Measurements from ENCODE around the gene PCDH9. TPM values are rescaled to one million over a fixed set of nuclear protein-coding genes. Genes with fewer than 3 reads are reported as not detected.

The PCDH9 gene
- total and polyA plus RNA-seq, 9 donors = 0.18 to 6.5 (median 1.3) TPM

DNA sequence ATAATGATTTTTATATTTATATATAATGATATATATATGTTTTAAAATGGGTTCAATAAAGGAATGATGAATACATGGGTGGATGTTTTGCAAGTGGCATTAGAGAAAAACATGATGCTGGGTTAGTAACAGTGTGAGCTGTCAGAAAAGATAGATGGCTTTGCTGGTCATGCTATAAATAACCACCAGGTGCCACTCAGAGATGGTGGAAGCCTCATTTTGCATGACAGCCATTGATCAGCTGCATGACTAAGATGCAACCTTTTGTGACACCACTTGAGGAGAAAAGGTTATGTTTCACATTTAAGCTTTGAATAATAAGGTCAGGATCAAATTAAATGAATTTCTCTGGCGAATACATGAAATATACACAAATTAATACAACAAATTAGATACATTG is 737.7 kb downstream of the PCDH9 start:
- H3K27me3 ChIP-seq = no peaks in the 10 kb centered on the region
- H3K4me3 ChIP-seq = no peak overlapping the region
- H3K36me3 ChIP-seq = no peaks in the 10 kb centered on the region
- no peaks in the 10 kb centered on the region for H3K4me1 ChIP-seq (ENCODE audit: insufficient read depth)
- no peak for DNase-seq
- 92 to 97% (median 94%) methylated on average over 1 of the region's 1 CpG for WGBS, 3 donors
- intact Hi-C loops (cut with DNase I) = no loop called here
- TF ChIP-seq POLR2A (IDR thresholded peaks at IDR 0.05) (no peak), EP300 (IDR thresholded peaks at IDR 0.05) (no peak)
- TF ChIP-seq, protein P1, sequence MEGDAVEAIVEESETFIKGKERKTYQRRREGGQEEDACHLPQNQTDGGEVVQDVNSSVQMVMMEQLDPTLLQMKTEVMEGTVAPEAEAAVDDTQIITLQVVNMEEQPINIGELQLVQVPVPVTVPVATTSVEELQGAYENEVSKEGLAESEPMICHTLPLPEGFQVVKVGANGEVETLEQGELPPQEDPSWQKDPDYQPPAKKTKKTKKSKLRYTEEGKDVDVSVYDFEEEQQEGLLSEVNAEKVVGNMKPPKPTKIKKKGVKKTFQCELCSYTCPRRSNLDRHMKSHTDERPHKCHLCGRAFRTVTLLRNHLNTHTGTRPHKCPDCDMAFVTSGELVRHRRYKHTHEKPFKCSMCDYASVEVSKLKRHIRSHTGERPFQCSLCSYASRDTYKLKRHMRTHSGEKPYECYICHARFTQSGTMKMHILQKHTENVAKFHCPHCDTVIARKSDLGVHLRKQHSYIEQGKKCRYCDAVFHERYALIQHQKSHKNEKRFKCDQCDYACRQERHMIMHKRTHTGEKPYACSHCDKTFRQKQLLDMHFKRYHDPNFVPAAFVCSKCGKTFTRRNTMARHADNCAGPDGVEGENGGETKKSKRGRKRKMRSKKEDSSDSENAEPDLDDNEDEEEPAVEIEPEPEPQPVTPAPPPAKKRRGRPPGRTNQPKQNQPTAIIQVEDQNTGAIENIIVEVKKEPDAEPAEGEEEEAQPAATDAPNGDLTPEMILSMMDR (IDR thresholded peaks at IDR 0.05) = no peak
- no peak overlapping the region for H3K27ac ChIP-seq
- no peaks in the 10 kb centered on the region for H3K9me3 ChIP-seq

DNA sequence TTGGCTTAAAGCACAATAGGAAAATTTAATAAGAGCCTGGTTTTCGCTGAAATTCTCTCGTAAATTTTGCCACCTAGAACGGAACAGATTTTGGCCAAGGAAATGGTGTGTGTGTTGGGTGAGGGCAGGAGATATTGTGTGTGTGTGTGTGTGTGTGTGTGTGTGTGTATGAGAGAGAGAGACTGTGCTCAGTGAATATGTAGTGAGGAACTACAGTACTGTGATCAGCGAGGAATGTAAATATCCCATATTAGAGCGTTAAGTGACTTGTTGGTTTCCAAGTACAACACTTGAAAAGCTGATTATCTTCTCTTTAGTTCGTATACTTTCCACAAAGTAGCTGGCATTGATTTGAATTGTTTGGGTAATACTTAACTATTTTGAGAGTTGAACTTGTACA is 738.9 kb downstream of the PCDH9 start:
- DNase-seq = no peak
- H3K9me3 ChIP-seq = no peaks in the 10 kb centered on the region
- H3K4me1 ChIP-seq (ENCODE audit: insufficient read depth) = no peaks in the 10 kb centered on the region
- TF ChIP-seq POLR2A (IDR thresholded peaks at IDR 0.05) (no peak), EP300 (IDR thresholded peaks at IDR 0.05) (no peak)
- TF ChIP-seq, protein P1 (IDR thresholded peaks at IDR 0.05) = no peak
- H3K4me3 ChIP-seq = no peak overlapping the region
- WGBS, 3 donors = 67 to 87% (median 68%) methylated on average over 6 of the region's 6 CpGs
- H3K27ac ChIP-seq = no peak overlapping the region
- H3K36me3 ChIP-seq = no peaks in the 10 kb centered on the region
- intact Hi-C loops (cut with DNase I) = no loop called here
- H3K27me3 ChIP-seq = no peaks in the 10 kb centered on the region

DNA sequence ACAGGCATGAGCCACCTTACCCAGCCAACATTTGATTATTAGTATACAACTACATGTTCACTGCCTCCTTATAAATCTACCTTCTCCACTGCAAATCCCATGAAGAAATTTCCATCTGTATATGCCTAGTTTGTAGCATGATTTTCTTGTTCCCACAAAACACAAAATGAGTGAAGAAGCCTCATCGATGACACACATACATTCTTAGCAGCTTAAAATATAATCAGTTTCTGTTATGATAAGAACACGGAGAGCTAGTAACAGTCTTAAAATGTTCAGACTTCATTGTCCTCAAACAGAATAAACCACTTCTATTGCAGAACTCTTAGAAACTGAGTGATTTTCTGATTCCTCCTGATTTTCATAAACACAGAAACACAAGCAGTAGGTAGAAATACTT is 740.5 kb downstream of the PCDH9 start:
- TF ChIP-seq POLR2A (IDR thresholded peaks at IDR 0.05) (no peak), EP300 (IDR thresholded peaks at IDR 0.05) (no peak)
- TF ChIP-seq, protein P1 (IDR thresholded peaks at IDR 0.05) = no peak
- 53 to 71% (median 59%) methylated on average over 2 of the region's 2 CpGs for WGBS, 3 donors
- H3K4me1 ChIP-seq (ENCODE audit: insufficient read depth) = no peaks in the 10 kb centered on the region
- no peak overlapping the region for H3K4me3 ChIP-seq
- H3K9me3 ChIP-seq = no peaks in the 10 kb centered on the region
- no peaks in the 10 kb centered on the region for H3K36me3 ChIP-seq
- intact Hi-C loops (cut with DNase I) = no loop called here
- no peak overlapping the region for H3K27ac ChIP-seq
- DNase-seq = no peak
- H3K27me3 ChIP-seq = no peaks in the 10 kb centered on the region

DNA sequence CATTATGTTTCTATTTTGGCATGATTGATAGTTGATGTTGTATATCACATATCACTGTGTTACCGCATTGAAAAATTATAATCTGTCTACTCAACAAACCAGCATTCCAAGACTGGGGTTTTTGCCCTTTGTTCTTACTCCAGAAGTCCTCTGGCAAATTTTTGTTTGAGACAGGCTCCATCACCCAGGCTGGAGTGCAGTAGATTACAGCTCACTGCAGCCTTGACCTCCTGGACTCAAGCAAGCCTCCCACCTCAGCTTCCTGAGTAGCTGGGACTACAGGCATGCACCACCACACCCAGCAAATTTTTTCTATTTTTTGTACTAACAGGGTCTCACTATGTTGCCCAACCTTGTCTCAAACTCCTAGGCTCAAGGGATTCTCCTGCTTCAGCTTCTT is 741.0 kb downstream of the PCDH9 start:
- DNase-seq = no peak
- Histone ChIP-seq H3K4me1 (ENCODE audit: insufficient read depth) (no peaks in the 10 kb centered on the region), H3K9me3 (no peaks in the 10 kb centered on the region), H3K27ac (no peak overlapping the region), H3K36me3 (no peaks in the 10 kb centered on the region), H3K4me3 (no peak overlapping the region), H3K27me3 (no peaks in the 10 kb centered on the region)
- intact Hi-C loops (cut with DNase I) = no loop called here
- WGBS, 3 donors = 44 to 63% (median 49%) methylated on average over 1 of the region's 1 CpG
- TF ChIP-seq EP300 (IDR thresholded peaks at IDR 0.05) (no peak), POLR2A (IDR thresholded peaks at IDR 0.05) (no peak)
- TF ChIP-seq, protein P1 (IDR thresholded peaks at IDR 0.05) = no peak

DNA sequence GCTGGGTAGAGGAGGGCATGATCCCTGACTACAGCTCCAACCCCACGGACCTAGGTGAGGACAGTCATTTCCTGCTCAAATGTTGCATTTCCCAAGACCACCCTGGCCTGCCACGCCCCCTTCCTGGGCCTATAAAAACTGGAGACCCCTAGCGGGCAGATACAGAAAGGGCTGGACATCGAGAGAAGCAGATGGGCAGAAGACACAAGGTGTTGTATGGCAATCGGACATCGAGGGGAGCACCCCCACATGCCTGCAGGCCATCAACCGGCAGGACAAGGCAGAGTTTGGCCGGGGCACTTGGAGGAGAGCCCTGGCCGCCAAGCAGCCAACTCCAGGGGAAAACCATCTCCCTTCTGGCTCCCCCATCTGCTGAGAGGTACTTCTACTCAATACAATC is 746.4 kb downstream of the PCDH9 start:
- DNase-seq = no peak
- Histone ChIP-seq H3K9me3 (no peaks in the 10 kb centered on the region), H3K27ac (no peak overlapping the region), H3K36me3 (no peaks in the 10 kb centered on the region), H3K4me3 (no peak overlapping the region), H3K27me3 (no peaks in the 10 kb centered on the region), H3K4me1 (ENCODE audit: insufficient read depth) (no peaks in the 10 kb centered on the region)
- 88 to 90% (median 89%) methylated on average over 9 of the region's 9 CpGs for WGBS, 3 donors
- intact Hi-C loops (cut with DNase I) = no loop called here
- TF ChIP-seq, protein P1 (IDR thresholded peaks at IDR 0.05) = no peak
- no peak for TF ChIP-seq POLR2A (IDR thresholded peaks at IDR 0.05)
- no peak for TF ChIP-seq EP300 (IDR thresholded peaks at IDR 0.05)
